OCI-LY3 (cell line): ENCODE results near the gene PFN2.

Source experiments
- H2AFZ ChIP-seq: fragments of 200-600, 300-600 bp; shearing (Covaris generic); 2 replicates; pipeline ENCODE4 v1.6.0; 2014; ENCODE audit warnings: antibody characterized with exemption, low read depth, low read length
- H3K27ac ChIP-seq: fragments of 200-600, 300-600 bp; sonication (generic); 2 replicates; pipeline ENCODE4 v1.5.1; 2014; ENCODE audit warnings: mild to moderate bottlenecking, low read length, moderate library complexity, mixed read lengths
- H3K27me3 ChIP-seq: fragments of 200-600, 300-600 bp; sonication (generic); 2 replicates; pipeline ENCODE4 v1.6.1; 2014; ENCODE audit warnings: low read depth, low read length, mixed read lengths
- H3K36me3 ChIP-seq: fragments of 200-600, 300-600 bp; sonication (generic); replicated peaks from 2 replicates; pipeline ENCODE3; 2014; ENCODE audit warnings: low read depth, low read length, mixed read lengths
- H3K4me1 ChIP-seq: fragments of 300-600, 200-600 bp; sonication (generic); 2 replicates; pipeline ENCODE4 v1.6.1; 2014; ENCODE audit warnings: low read length, mixed read lengths
- H3K4me2 ChIP-seq: fragments of 200-600, 300-600 bp; sonication (generic); 2 replicates; pipeline ENCODE4 v1.6.1; 2014; ENCODE audit warnings: low read length, mixed read lengths
- H3K4me3 ChIP-seq: fragments of 300-600, 200-600 bp; sonication (generic); 2 replicates; pipeline ENCODE4 v1.5.1; 2014; ENCODE audit warnings: antibody characterized with exemption, mild to moderate bottlenecking, low read length, moderate library complexity
- H3K79me2 ChIP-seq: fragments of 300-600, 200-600 bp; shearing (Covaris generic); 2 replicates; pipeline ENCODE4 v1.6.1; 2014; ENCODE audit warnings: mild to moderate bottlenecking, low read length, mixed read lengths
- H3K9ac ChIP-seq: fragments of 300-600, 200-600 bp; shearing (Covaris generic); 2 replicates; pipeline ENCODE4 v1.6.0; 2014; ENCODE audit warnings: mild to moderate bottlenecking, low read length, moderate library complexity
- H3K9me3 ChIP-seq: fragments of 200-600, 300-600 bp; shearing (Covaris generic); 2 replicates; pipeline ENCODE4 v1.6.1; 2014; ENCODE audit warnings: low read length, mixed read lengths; ENCODE audit not compliant: insufficient read depth
- H4K20me1 ChIP-seq: fragments of 200-600, 300-600 bp; sonication (generic); 2 replicates; pipeline ENCODE4 v1.6.1; 2016; ENCODE audit warnings: low read length, mixed read lengths; ENCODE audit not compliant: insufficient read depth
- EZH2phosphoT487 ChIP-seq: fragments of 200-600 bp; shearing (Covaris generic); IDR thresholded peaks from 2 replicates; pipeline ENCODE4 v1.6.1; 2018; ENCODE audit warnings: antibody characterized with exemption, mixed run types, low read depth
- TF ChIP-seq, protein P1 (sequence below): fragments of 200-600, 300-600 bp; sonication (generic); IDR thresholded peaks from 2 replicates; pipeline ENCODE4 v1.5.1; 2014; ENCODE audit warnings: antibody characterized with exemption, low read length, low read depth

The PFN2 gene

DNA sequence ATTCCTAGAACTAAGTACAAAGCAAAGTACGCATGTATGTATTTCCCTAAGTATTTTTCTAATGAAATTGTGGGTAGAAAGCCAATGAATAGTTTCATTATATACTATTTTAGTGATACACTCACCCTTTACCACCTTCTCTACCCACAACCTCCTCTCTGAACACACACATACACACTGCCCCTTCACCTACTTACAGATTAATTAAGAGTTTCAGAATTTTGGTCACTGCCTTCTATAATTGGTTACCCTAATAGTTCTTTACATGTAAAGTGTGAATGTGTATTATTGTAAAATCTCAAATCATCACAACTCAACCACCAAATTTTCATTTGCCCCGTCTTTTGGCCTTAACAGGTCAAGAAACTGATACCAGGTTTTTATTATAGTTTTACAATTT is 7.2 kb downstream of the PFN2 start:
- Histone ChIP-seq H3K4me3 (no peak overlapping the region), H3K9me3 (no peaks in the 10 kb centered on the region), H3K4me2 (no peak overlapping the region), H2AFZ (no peak overlapping the region), H3K9ac (no peak overlapping the region), H3K27me3 (no peaks in the 10 kb centered on the region), H3K36me3 (no peaks in the 10 kb centered on the region), H4K20me1 (no peaks in the 10 kb centered on the region), H3K79me2 (no peaks in the 10 kb centered on the region), H3K27ac (no peak overlapping the region), H3K4me1 (peaks cover 5% of the 10 kb centered on the region)
- TF ChIP-seq, protein P1, sequence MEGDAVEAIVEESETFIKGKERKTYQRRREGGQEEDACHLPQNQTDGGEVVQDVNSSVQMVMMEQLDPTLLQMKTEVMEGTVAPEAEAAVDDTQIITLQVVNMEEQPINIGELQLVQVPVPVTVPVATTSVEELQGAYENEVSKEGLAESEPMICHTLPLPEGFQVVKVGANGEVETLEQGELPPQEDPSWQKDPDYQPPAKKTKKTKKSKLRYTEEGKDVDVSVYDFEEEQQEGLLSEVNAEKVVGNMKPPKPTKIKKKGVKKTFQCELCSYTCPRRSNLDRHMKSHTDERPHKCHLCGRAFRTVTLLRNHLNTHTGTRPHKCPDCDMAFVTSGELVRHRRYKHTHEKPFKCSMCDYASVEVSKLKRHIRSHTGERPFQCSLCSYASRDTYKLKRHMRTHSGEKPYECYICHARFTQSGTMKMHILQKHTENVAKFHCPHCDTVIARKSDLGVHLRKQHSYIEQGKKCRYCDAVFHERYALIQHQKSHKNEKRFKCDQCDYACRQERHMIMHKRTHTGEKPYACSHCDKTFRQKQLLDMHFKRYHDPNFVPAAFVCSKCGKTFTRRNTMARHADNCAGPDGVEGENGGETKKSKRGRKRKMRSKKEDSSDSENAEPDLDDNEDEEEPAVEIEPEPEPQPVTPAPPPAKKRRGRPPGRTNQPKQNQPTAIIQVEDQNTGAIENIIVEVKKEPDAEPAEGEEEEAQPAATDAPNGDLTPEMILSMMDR = no peak
- no peak for TF ChIP-seq EZH2phosphoT487

GRCh38 chr3:149959443-149959842 is 11.3 kb downstream of the PFN2 start:
- Histone ChIP-seq H3K27me3 (no peaks in the 10 kb centered on the region), H4K20me1 (no peaks in the 10 kb centered on the region), H3K36me3 (no peaks in the 10 kb centered on the region), H3K4me3 (no peak overlapping the region), H3K4me1 (peaks cover 9% of the 10 kb centered on the region), H2AFZ (no peak overlapping the region), H3K79me2 (no peaks in the 10 kb centered on the region), H3K4me2 (no peak overlapping the region), H3K27ac (no peak overlapping the region), H3K9ac (no peak overlapping the region), H3K9me3 (no peaks in the 10 kb centered on the region)
- TF ChIP-seq EZH2phosphoT487 = no peak
- TF ChIP-seq, protein P1 = no peak

- H4K20me1 ChIP-seq = no peaks in the 10 kb centered on the region
- H3K4me2 ChIP-seq = peak overlapping the region; percentile 4; the same call in 1 of the 2 replicates
- TF ChIP-seq, protein P1 = no peak
- TF ChIP-seq EZH2phosphoT487 = no peak
- peaks cover 9% of the 10 kb centered on the region for H3K4me1 ChIP-seq
- H3K27ac ChIP-seq = no peak overlapping the region
- H2AFZ ChIP-seq = no peak overlapping the region
- no peaks in the 10 kb centered on the region for H3K9me3 ChIP-seq
- no peaks in the 10 kb centered on the region for H3K79me2 ChIP-seq
- no peak overlapping the region for H3K4me3 ChIP-seq
- H3K36me3 ChIP-seq = no peaks in the 10 kb centered on the region
- no peak overlapping the region for H3K9ac ChIP-seq
- no peaks in the 10 kb centered on the region for H3K27me3 ChIP-seq
These were observed 12.4 kb downstream of the PFN2 start for GRCh38 chr3:149958171-149958796.

- Histone ChIP-seq H3K27ac (no peak overlapping the region), H3K4me1 (peaks cover 9% of the 10 kb centered on the region), H3K27me3 (no peaks in the 10 kb centered on the region), H3K9me3 (no peaks in the 10 kb centered on the region), H3K4me2 (no peak overlapping the region), H4K20me1 (no peaks in the 10 kb centered on the region), H3K36me3 (no peaks in the 10 kb centered on the region), H3K4me3 (no peak overlapping the region), H2AFZ (no peak overlapping the region), H3K79me2 (no peaks in the 10 kb centered on the region), H3K9ac (no peak overlapping the region)
- TF ChIP-seq, protein P1 = no peak
- no peak for TF ChIP-seq EZH2phosphoT487
These were observed 13.2 kb downstream of the PFN2 start for GRCh38 chr3:149957361-149958125.
